ENCODE measurements around the gene ZMYM1.
A peak's percentile ranks its signal among the peaks of the same experiment; 100 is the strongest.
"Not testable (repeated sequence)": the region's sequence is repeated elsewhere in the genome, so short reads cannot be mapped to it uniquely, and the experiment has no call there.

ZMYM1 gene

GRCh38 chr1:35064265-35064664 is 14.9 kb upstream of the ZMYM1 start:
- H3K9ac ChIP-seq (ENCODE audit: low read length): no peak overlapping the region
- H3K4me1 ChIP-seq (ENCODE audit: control insufficient read depth, insufficient read depth, low read depth, low read length): no peaks in the 10 kb centered on the region
- H4K91ac ChIP-seq (ENCODE audit: low read length): no peak overlapping the region
- no peak overlapping the region for H3K4me2 ChIP-seq (ENCODE audit: low read length, poor library complexity, severe bottlenecking)
- no peak overlapping the region for H2BK12ac ChIP-seq (ENCODE audit: low read length in 2 of 2)
- no peak overlapping the region for H2AFZ ChIP-seq (ENCODE audit: low read depth, low read length)
- no peak overlapping the region for H2AK5ac ChIP-seq (ENCODE audit: low read length, severe bottlenecking)
- H3K4ac ChIP-seq (ENCODE audit: low read depth in 1 of 2, low read length in 2 of 2): no peak overlapping the region
- no peak overlapping the region for H3K27ac ChIP-seq (ENCODE audit: low read length, poor library complexity, severe bottlenecking)
- WGBS: no CpG with 5 or more reads among the region's 2 CpGs
- no peaks in the 10 kb centered on the region for H3K79me1 ChIP-seq (replicated peaks; ENCODE audit: low read length, poor library complexity, severe bottlenecking)
- no peaks in the 10 kb centered on the region for H3K36me3 ChIP-seq (ENCODE audit: control insufficient read depth in 1 of 2, insufficient read depth in 2 of 2, low read depth in 1 of 2, low read length in 2 of 2)
- H2BK5ac ChIP-seq (ENCODE audit: low read depth, low read length, poor library complexity, severe bottlenecking): no peak overlapping the region
- H4K8ac ChIP-seq (ENCODE audit: low read length): no peak overlapping the region
- no peak overlapping the region for H3K4me3 ChIP-seq (ENCODE audit: insufficient read depth in 1 of 2, low read depth in 1 of 2, low read length in 2 of 2)
- H3K23ac ChIP-seq (ENCODE audit: low read length in 2 of 2): no peak overlapping the region
- H2BK15ac ChIP-seq (ENCODE audit: low read depth, poor library complexity, severe bottlenecking): no peak overlapping the region
- no peak overlapping the region for H2BK120ac ChIP-seq (ENCODE audit: low read depth, low read length)
- DNase-seq: no peak
- H3K14ac ChIP-seq (ENCODE audit: low read length in 2 of 2): no peak overlapping the region
- H3K27me3 ChIP-seq (ENCODE audit: control insufficient read depth in 1 of 2, insufficient read depth in 1 of 2, low read length in 2 of 2): peaks cover 0 to 3% of the 10 kb centered on the region in 2 experiments
- no peak overlapping the region for H3K18ac ChIP-seq (ENCODE audit: low read depth in 1 of 2, low read length in 2 of 2)
- H3K9me3 ChIP-seq (ENCODE audit: control insufficient read depth, low read length): no peaks in the 10 kb centered on the region

GRCh38 chr1:35069746-35070145 is 9.4 kb upstream of the ZMYM1 start:
- Histone ChIP-seq H2AFZ (ENCODE audit: low read depth, low read length) (no peak overlapping the region), H2BK5ac (ENCODE audit: low read depth, low read length, poor library complexity, severe bottlenecking) (no peak overlapping the region), H2BK12ac (ENCODE audit: low read length in 2 of 2) (no peak overlapping the region), H3K4me1 (ENCODE audit: control insufficient read depth, insufficient read depth, low read depth, low read length) (no peaks in the 10 kb centered on the region), H2BK120ac (ENCODE audit: low read depth, low read length) (no peak overlapping the region), H3K9me3 (ENCODE audit: control insufficient read depth, low read length) (peaks cover 6% of the 10 kb centered on the region), H3K27ac (ENCODE audit: low read length, poor library complexity, severe bottlenecking) (no peak overlapping the region), H3K4me3 (ENCODE audit: insufficient read depth in 1 of 2, low read depth in 1 of 2, low read length in 2 of 2) (no peak overlapping the region), H3K18ac (ENCODE audit: low read depth in 1 of 2, low read length in 2 of 2) (no peak overlapping the region), H3K4ac (ENCODE audit: low read depth in 1 of 2, low read length in 2 of 2) (no peak overlapping the region), H2AK5ac (ENCODE audit: low read length, severe bottlenecking) (no peak overlapping the region), H3K23ac (ENCODE audit: low read length in 2 of 2) (no peak overlapping the region), H3K9ac (ENCODE audit: low read length) (no peak overlapping the region), H3K36me3 (ENCODE audit: control insufficient read depth in 1 of 2, insufficient read depth in 2 of 2, low read depth in 1 of 2, low read length in 2 of 2) (no peaks in the 10 kb centered on the region), H4K8ac (ENCODE audit: low read length) (no peak overlapping the region), H3K14ac (ENCODE audit: low read length in 2 of 2) (no peak overlapping the region), H3K4me2 (ENCODE audit: low read length, poor library complexity, severe bottlenecking) (no peak overlapping the region), H2BK15ac (ENCODE audit: low read depth, poor library complexity, severe bottlenecking) (no peak overlapping the region), H4K91ac (ENCODE audit: low read length) (no peak overlapping the region), H3K27me3 (ENCODE audit: control insufficient read depth in 1 of 2, insufficient read depth in 1 of 2, low read length in 2 of 2) (no peaks in the 10 kb centered on the region), H3K79me1 (replicated peaks; ENCODE audit: low read length, poor library complexity, severe bottlenecking) (no peaks in the 10 kb centered on the region)
- DNase-seq: no peak

- H3K4ac ChIP-seq (ENCODE audit: low read depth in 1 of 2, low read length in 2 of 2): no peak overlapping the region
- peaks cover 2% of the 10 kb centered on the region for H3K4me1 ChIP-seq (ENCODE audit: control insufficient read depth, insufficient read depth, low read depth, low read length)
- no peak overlapping the region for H2BK12ac ChIP-seq (ENCODE audit: low read length in 2 of 2)
- no peaks in the 10 kb centered on the region for H3K36me3 ChIP-seq (ENCODE audit: control insufficient read depth in 1 of 2, insufficient read depth in 2 of 2, low read depth in 1 of 2, low read length in 2 of 2)
- no peak overlapping the region for H2BK5ac ChIP-seq (ENCODE audit: low read depth, low read length, poor library complexity, severe bottlenecking)
- no peak overlapping the region for H3K9ac ChIP-seq (ENCODE audit: low read length)
- H3K4me3 ChIP-seq (ENCODE audit: insufficient read depth in 1 of 2, low read depth in 1 of 2, low read length in 2 of 2): no peak overlapping the region
- H2AFZ ChIP-seq (ENCODE audit: low read depth, low read length): no peak overlapping the region
- no peak overlapping the region for H3K27ac ChIP-seq (ENCODE audit: low read length, poor library complexity, severe bottlenecking)
- H4K91ac ChIP-seq (ENCODE audit: low read length): no peak overlapping the region
- H2BK15ac ChIP-seq (ENCODE audit: low read depth, poor library complexity, severe bottlenecking): no peak overlapping the region
- peaks cover 6% of the 10 kb centered on the region for H3K9me3 ChIP-seq (ENCODE audit: control insufficient read depth, low read length)
- no peak overlapping the region for H3K14ac ChIP-seq (ENCODE audit: low read length in 2 of 2)
- no peak overlapping the region for H4K8ac ChIP-seq (ENCODE audit: low read length)
- no peak overlapping the region for H2AK5ac ChIP-seq (ENCODE audit: low read length, severe bottlenecking)
- H3K18ac ChIP-seq (ENCODE audit: low read depth in 1 of 2, low read length in 2 of 2): no peak overlapping the region
- 92% methylated on average over 1 of the region's 1 CpG for WGBS
- no peak overlapping the region for H2BK120ac ChIP-seq (ENCODE audit: low read depth, low read length)
- no peaks in the 10 kb centered on the region for H3K79me1 ChIP-seq (replicated peaks; ENCODE audit: low read length, poor library complexity, severe bottlenecking)
- no peak overlapping the region for H3K23ac ChIP-seq (ENCODE audit: low read length in 2 of 2)
- H3K27me3 ChIP-seq (ENCODE audit: control insufficient read depth in 1 of 2, insufficient read depth in 1 of 2, low read length in 2 of 2): no peaks in the 10 kb centered on the region
- H3K4me2 ChIP-seq (ENCODE audit: low read length, poor library complexity, severe bottlenecking): no peak overlapping the region
- DNase-seq: no peak
Measured at GRCh38 chr1:35073265-35073811, 5.8 kb upstream of the ZMYM1 start.

GRCh38 chr1:35076426-35076825 is 2.8 kb upstream of the ZMYM1 start:
- not testable (repeated sequence) for H3K4me3 ChIP-seq (ENCODE audit: insufficient read depth in 1 of 2, low read depth in 1 of 2, low read length in 2 of 2); H3K14ac ChIP-seq (ENCODE audit: low read length in 2 of 2); H2BK5ac ChIP-seq (ENCODE audit: low read depth, low read length, poor library complexity, severe bottlenecking); H3K9ac ChIP-seq (ENCODE audit: low read length); H2BK12ac ChIP-seq (ENCODE audit: low read length in 2 of 2); H2BK120ac ChIP-seq (ENCODE audit: low read depth, low read length); H4K8ac ChIP-seq (ENCODE audit: low read length); H2AK5ac ChIP-seq (ENCODE audit: low read length, severe bottlenecking); H3K4me2 ChIP-seq (ENCODE audit: low read length, poor library complexity, severe bottlenecking); H4K91ac ChIP-seq (ENCODE audit: low read length); H3K36me3 ChIP-seq (ENCODE audit: control insufficient read depth in 1 of 2, insufficient read depth in 2 of 2, low read depth in 1 of 2, low read length in 2 of 2); H3K23ac ChIP-seq (ENCODE audit: low read length in 2 of 2); H3K79me1 ChIP-seq (replicated peaks; ENCODE audit: low read length, poor library complexity, severe bottlenecking); H3K27me3 ChIP-seq (ENCODE audit: control insufficient read depth in 1 of 2, insufficient read depth in 1 of 2, low read length in 2 of 2); H3K4ac ChIP-seq (ENCODE audit: low read depth in 1 of 2, low read length in 2 of 2); H3K9me3 ChIP-seq (ENCODE audit: control insufficient read depth, low read length); H2BK15ac ChIP-seq (ENCODE audit: low read depth, poor library complexity, severe bottlenecking); H3K18ac ChIP-seq (ENCODE audit: low read depth in 1 of 2, low read length in 2 of 2); H3K27ac ChIP-seq (ENCODE audit: low read length, poor library complexity, severe bottlenecking); H3K4me1 ChIP-seq (ENCODE audit: control insufficient read depth, insufficient read depth, low read depth, low read length); H2AFZ ChIP-seq (ENCODE audit: low read depth, low read length)
- peak; percentile 12 for DNase-seq
- 72% methylated on average over 8 of the region's 8 CpGs for WGBS

All from mesenchymal stem cell (in vitro differentiated cells and primary cell).